IMR-90 (cell line): ENCODE measurements around the gene KRT82. TPM values are rescaled to one million over a fixed set of nuclear protein-coding genes. Genes with fewer than 3 reads are reported as not detected.

ENCODE experiments used
- ATAC-seq: fragments of 200-7000 bp; cut with Tn5 transposase; 2 replicates; pipeline ENCODE4 v1.9.1; 2020; ENCODE audit warnings: low read depth, mild to moderate bottlenecking, moderate library complexity
- BruUV-seq: library from RNA; stranded (reverse); fragments of 400-500 nt; replicated peaks from 2 replicates; lab custom pipeline; 2021; lab: Mats Ljungman, UMichigan
- CTCF ChIA-PET: fragments of 300-600 bp; formaldehyde crosslinking; extraction: SDS; loops from one replicate; lab custom pipeline; 2021; ENCODE audit warnings: antibody characterized with exemption; lab: Yijun Ruan, JAX
- POLR2A ChIA-PET: fragments of 300-600 bp; sonication (Branson Sonifier 250); formaldehyde crosslinking; loops from one replicate; lab custom pipeline; 2022; ENCODE audit warnings: antibody characterized with exemption; ENCODE audit not compliant: unreplicated experiment; lab: Charles Lee
- DNase-seq: peaks from one replicate; pipeline ENCODE4 v3.0.0; 2013
- H2AFZ ChIP-seq: replicated peaks from 2 replicates; pipeline ENCODE3; 2013; ENCODE audit warnings: low read length, mild to moderate bottlenecking; ENCODE audit not compliant: poor library complexity
- H2AK5ac ChIP-seq: 2 replicates; pipeline ENCODE4 v1.6.1; 2013; ENCODE audit warnings: low read depth, low read length, inconsistent platforms
- H2AK9ac ChIP-seq: replicated peaks from 2 replicates; pipeline ENCODE3; 2013; ENCODE audit warnings: mild to moderate bottlenecking, low read depth, low read length, moderate library complexity; ENCODE audit not compliant: poor library complexity
- H2BK120ac ChIP-seq: 2 replicates; pipeline ENCODE4 v1.6.1; 2013; ENCODE audit warnings: low read depth, low read length, inconsistent platforms
- H2BK15ac ChIP-seq: 3 replicates; pipeline ENCODE4 v1.6.1; 2013; ENCODE audit warnings: low read depth, low read length, inconsistent platforms
- H2BK20ac ChIP-seq: 2 replicates; pipeline ENCODE4 v1.6.1; 2013; ENCODE audit warnings: low read depth, mild to moderate bottlenecking, inconsistent platforms, low read length, moderate library complexity
- H2BK5ac ChIP-seq: 2 replicates; pipeline ENCODE4 v1.6.1; 2013; ENCODE audit warnings: mild to moderate bottlenecking, low read depth, low read length, inconsistent platforms; ENCODE audit not compliant: poor library complexity, severe bottlenecking
- H3K14ac ChIP-seq: replicated peaks from 2 replicates; pipeline ENCODE4 v1.6.1; 2013; ENCODE audit warnings: low read depth, low read length, inconsistent platforms
- H3K18ac ChIP-seq: 2 replicates; pipeline ENCODE4 v1.6.1; 2013; ENCODE audit warnings: low read depth, low read length, control low read depth
- H3K23ac ChIP-seq: 2 replicates; pipeline ENCODE4 v1.6.1; 2013; ENCODE audit warnings: low read depth, low read length, inconsistent platforms
- H3K27ac ChIP-seq: 2 replicates; pipeline ENCODE4 v1.5.1; 2013; ENCODE audit warnings: mild to moderate bottlenecking, control low read depth, low read length; ENCODE audit not compliant: insufficient read depth
- H3K27me3 ChIP-seq: 2 replicates; pipeline ENCODE4 v1.6.1; 2013; ENCODE audit warnings: low read length; ENCODE audit not compliant: control insufficient read depth, insufficient read depth
- H3K36me3 ChIP-seq: 2 replicates; pipeline ENCODE4 v1.6.1; 2013; ENCODE audit warnings: low read length, mixed read lengths; ENCODE audit not compliant: control insufficient read depth, insufficient read depth
- H3K4ac ChIP-seq: 2 replicates; pipeline ENCODE4 v1.6.1; 2013; ENCODE audit warnings: low read depth, low read length, inconsistent platforms
- H3K4me1 ChIP-seq: 2 replicates; pipeline ENCODE4 v1.6.1; 2013; ENCODE audit warnings: low read length, mixed read lengths; ENCODE audit not compliant: control insufficient read depth, insufficient read depth
- H3K4me2 ChIP-seq: 2 replicates; pipeline ENCODE4 v1.6.1; 2013; ENCODE audit warnings: low read depth, mild to moderate bottlenecking, control low read depth, low read length, moderate library complexity
- H3K4me3 ChIP-seq: 2 replicates; pipeline ENCODE4 v1.5.1; 2013; ENCODE audit warnings: low read depth, mild to moderate bottlenecking, control low read depth, low read length, moderate library complexity; ENCODE audit not compliant: insufficient read depth
- H3K56ac ChIP-seq: 2 replicates; pipeline ENCODE4 v1.6.1; 2013; ENCODE audit warnings: low read length, inconsistent platforms; ENCODE audit not compliant: insufficient read depth; ENCODE audit errors: extremely low read depth
- H3K79me1 ChIP-seq, 2 experiments: 2 replicates each; pipeline ENCODE4 v1.6.1; 2013; ENCODE audit warnings: low read length in 2 of 2, inconsistent platforms in 1 of 2, low read depth in 1 of 2
- H3K9ac ChIP-seq: 2 replicates; pipeline ENCODE4 v1.6.1; 2013; ENCODE audit warnings: low read depth, low read length, control low read depth
- H3K9me1 ChIP-seq: 2 replicates; pipeline ENCODE4 v1.6.1; 2013; ENCODE audit warnings: low read length, inconsistent platforms; ENCODE audit not compliant: insufficient read depth
- H3K9me3 ChIP-seq: 2 replicates; pipeline ENCODE4 v1.6.1; 2013; ENCODE audit warnings: low read length; ENCODE audit not compliant: control insufficient read depth, insufficient read depth
- H4K20me1 ChIP-seq: 2 replicates; pipeline ENCODE4 v1.6.1; 2013; ENCODE audit warnings: low read length, inconsistent platforms; ENCODE audit not compliant: insufficient read depth
- H4K5ac ChIP-seq: 2 replicates; pipeline ENCODE4 v1.6.1; 2013; ENCODE audit warnings: mild to moderate bottlenecking, low read depth, low read length, control low read depth
- H4K8ac ChIP-seq, 2 experiments: 2 replicates each; pipeline ENCODE4 v1.6.1; 2013; ENCODE audit warnings: low read depth in 2 of 2, low read length in 2 of 2, control low read depth in 1 of 2, inconsistent platforms in 1 of 2
- H4K91ac ChIP-seq: 2 replicates; pipeline ENCODE4 v1.6.1; 2013; ENCODE audit warnings: low read depth, low read length, inconsistent platforms; ENCODE audit not compliant: insufficient read depth
- BHLHE40 ChIP-seq: fragments of 150-350 bp; IDR thresholded peaks from 2 replicates; pipeline ENCODE4 v1.6.1; 2016; ENCODE audit warnings: mild to moderate bottlenecking, low read depth, low read length
- CEBPB ChIP-seq: IDR thresholded peaks from 2 replicates; pipeline ENCODE4 v1.6.1; 2012; ENCODE audit warnings: low read depth, low read length, improper control_type of control experiment
- CHD1 ChIP-seq: IDR thresholded peaks from 2 replicates; pipeline ENCODE4 v1.6.1; 2012; ENCODE audit warnings: low read depth, low read length, improper control_type of control experiment
- CTCF ChIP-seq: conservative IDR thresholded peaks from 2 replicates; pipeline ENCODE4 v1.5.1; 2012; ENCODE audit warnings: mild to moderate bottlenecking, low read depth, low read length, improper control_type of control experiment
- ELK1 ChIP-seq: fragments of 150-350 bp; IDR thresholded peaks from 2 replicates; pipeline ENCODE4 v1.6.1; 2016; ENCODE audit warnings: low read depth, mild to moderate bottlenecking, low read length, moderate library complexity, borderline replicate concordance
- FOS ChIP-seq: fragments of 150-350 bp; IDR thresholded peaks from 2 replicates; pipeline ENCODE4 v1.6.1; 2016; ENCODE audit warnings: low read depth, low read length
- MAFK ChIP-seq: IDR thresholded peaks from 2 replicates; pipeline ENCODE4 v1.6.1; 2012; ENCODE audit warnings: low read depth, low read length, improper control_type of control experiment
- MAZ ChIP-seq: IDR thresholded peaks from 2 replicates; pipeline ENCODE4 v1.6.1; 2012; ENCODE audit warnings: low read depth, mild to moderate bottlenecking, low read length, improper control_type of control experiment, moderate library complexity, borderline replicate concordance
- MXI1 ChIP-seq: IDR thresholded peaks from 2 replicates; pipeline ENCODE4 v1.6.1; 2012; ENCODE audit warnings: low read depth, mild to moderate bottlenecking, low read length, moderate library complexity, borderline replicate concordance
- NFE2L2 ChIP-seq: fragments of 150-350 bp; IDR thresholded peaks from 2 replicates; pipeline ENCODE4 v1.6.1; 2016; ENCODE audit warnings: low read depth, mild to moderate bottlenecking, low read length
- POLR2A ChIP-seq: IDR thresholded peaks from 2 replicates; pipeline ENCODE4 v1.6.1; 2012; ENCODE audit warnings: mild to moderate bottlenecking, low read depth, low read length
- RAD21 ChIP-seq: IDR thresholded peaks from 2 replicates; pipeline ENCODE4 v1.6.1; 2012; ENCODE audit warnings: low read length, improper control_type of control experiment
- RCOR1 ChIP-seq: IDR thresholded peaks from 2 replicates; pipeline ENCODE4 v1.6.1; 2012; ENCODE audit warnings: mild to moderate bottlenecking, low read length, improper control_type of control experiment; ENCODE audit not compliant: insufficient replicate concordance
- RFX5 ChIP-seq: IDR thresholded peaks from 2 replicates; pipeline ENCODE4 v1.8.0; 2012; ENCODE audit warnings: low read depth, mild to moderate bottlenecking, low read length, moderate library complexity
- SMC3 ChIP-seq: fragments of 150-350 bp; IDR thresholded peaks from 2 replicates; pipeline ENCODE4 v1.6.1; 2016; ENCODE audit warnings: low read depth, mild to moderate bottlenecking, antibody characterized with exemption, low read length, moderate library complexity
- USF2 ChIP-seq: fragments of 150-350 bp; IDR thresholded peaks from 2 replicates; pipeline ENCODE4 v1.6.1; 2017; ENCODE audit warnings: mild to moderate bottlenecking, antibody characterized with exemption, low read length, low read depth
- WGBS, 2 experiments: methylation state at CpG; one replicate each; pipeline versions ENCODE4 v1.1.5 to v1.1.7; 2013; ENCODE audit warnings: missing lambda C conversion rate in 2 of 2; ENCODE audit not compliant: insufficient read length in 1 of 2; ENCODE audit errors: extremely low coverage in 2 of 2; 5-methylcytosine and 5-hydroxymethylcytosine counted together
- dilution Hi-C: fragments of 300-500 bp; cut with HindIII; formaldehyde crosslinking; loops from one replicate; pipeline ENCODE4 v1.14.3; 2018; ENCODE audit warnings: low sequenced_read_pairs; ENCODE audit not compliant: unreplicated experiment
- in situ Hi-C: fragments of 300-500 bp; cut with MboI; formaldehyde crosslinking; loops from 3 replicates; pipeline ENCODE4 v1.14.3; 2019; ENCODE audit warnings: low sequenced_read_pairs, inconsistent platforms, mixed read lengths
- intact Hi-C: fragments of 100-400 bp; cut with micrococcal nuclease; formaldehyde crosslinking; loops from 2 replicates; pipeline ENCODE4 v1.10.0; 2022
- polyA plus RNA-seq, 3 experiments: library from polyadenylated mRNA; depleted of rRNA; stranded (reverse); fragments of >200 nt; gene quantifications; 2 replicates each; pipeline ENCODE4 v1.2.3, GENCODE V29; 2012; ENCODE audit warnings: low replicate concordance in 1 of 3
- total RNA-seq: library from RNA; depleted of rRNA; stranded (reverse); fragments of >200 nt; gene quantifications from 2 replicates; pipeline ENCODE4 v1.2.3, GENCODE V29; 2012

Gene KRT82
- total and polyA plus RNA-seq, 2 of the 4 experiments (the other 2 are of a cell fraction), result not detected

- no peak overlapping the region for H3K4ac ChIP-seq
- ATAC-seq, result no peak
- no peaks in the 10 kb centered on the region for H3K79me1 ChIP-seq
- POLR2A ChIA-PET, result no interaction called here
- no peak overlapping the region for H3K14ac ChIP-seq
- 66% methylated on average over 4 of the region's 6 CpGs; no CpG with 5 or more reads in 1 of the 2 experiments for WGBS, 2 experiments
- no peak overlapping the region for H3K27ac ChIP-seq
- H4K5ac ChIP-seq, result no peak overlapping the region
- H3K9me1 ChIP-seq, result no peaks in the 10 kb centered on the region
- in situ Hi-C loops (no loop called here), dilution Hi-C loops (no loop called here), intact Hi-C loops (no loop called here)
- BruUV-seq, result no TSS peak
- no peak overlapping the region for H4K91ac ChIP-seq
- no peak overlapping the region for H2AFZ ChIP-seq
- H2AK5ac ChIP-seq, result no peak overlapping the region
- H3K4me3 ChIP-seq, result no peak overlapping the region
- H3K4me2 ChIP-seq, result no peak overlapping the region
- no peak overlapping the region for H3K18ac ChIP-seq
- H3K56ac ChIP-seq, result no peak overlapping the region
- H2BK15ac ChIP-seq, result no peak overlapping the region
- H2BK5ac ChIP-seq, result no peak overlapping the region
- H4K20me1 ChIP-seq, result no peaks in the 10 kb centered on the region
- no peaks in the 10 kb centered on the region for H3K36me3 ChIP-seq
- H3K9me3 ChIP-seq, result no peaks in the 10 kb centered on the region
- no peak overlapping the region for H2BK20ac ChIP-seq
- no peak overlapping the region for H2BK120ac ChIP-seq
- H3K9ac ChIP-seq, result no peak overlapping the region
- H3K23ac ChIP-seq, result no peak overlapping the region
- H3K27me3 ChIP-seq, result peaks cover 10% of the 10 kb centered on the region
- no peaks in the 10 kb centered on the region; the same call in 1 of the 2 replicates for H3K4me1 ChIP-seq
- no peak overlapping the region for H4K8ac ChIP-seq
- H2AK9ac ChIP-seq, result no peak overlapping the region
- DNase-seq, result no peak
- no peak for TF ChIP-seq BHLHE40
- TF ChIP-seq POLR2A, result no peak
- TF ChIP-seq NFE2L2, result no peak
- no peak for TF ChIP-seq CTCF
- no peak for TF ChIP-seq MXI1
- no peak for TF ChIP-seq CEBPB
- no peak for TF ChIP-seq FOS
- no peak for TF ChIP-seq ELK1
- TF ChIP-seq MAFK, result no peak
- TF ChIP-seq MAZ, result no peak
- no peak for TF ChIP-seq USF2
- TF ChIP-seq RAD21, result no peak
- no peak for TF ChIP-seq SMC3
- TF ChIP-seq CHD1, result no peak
- TF ChIP-seq RFX5, result no peak
- no peak for TF ChIP-seq RCOR1
- CTCF ChIA-PET, result no interaction called here
Observed at GRCh38 chr12:52446367-52447045, 40.4 kb upstream of the KRT82 start.
